ENCODE measurements around the gene TAF6L. TPM values are rescaled to one million over a fixed set of nuclear protein-coding genes. Genes with fewer than 3 reads are reported as not detected.

The TAF6L gene
- polyA plus RNA-seq, 4 donors = 13.5 to 28.5 (median 16.7) TPM

GRCh38 chr11:62791501-62792201 lies 20.5 kb downstream of the TAF6L start, which contains the start of gene TMEM223:
TSS of gene TMEM223 (minus strand) at chr11:62792006. CDS start at chr11:62791994, 12 bp downstream.
- 0 to 1% (median 0%) methylated on average over 48 to 58 of the region's 58 CpGs for WGBS, 3 donors
- Histone ChIP-seq H3K4me3 (ENCODE audit: low read depth in 1 of 3, low read length in 3 of 3) (peak within 1 kb of the TSS; percentile 75 to 98 (median 97)), H3K36me3 (ENCODE audit: control insufficient read depth in 3 of 3, insufficient read depth in 2 of 3, low read depth in 1 of 3, low read length in 3 of 3) (peaks cover 20 to 66% (median 28%) of the 10 kb centered on the region in 3 donors), H3K27ac (ENCODE audit: low read depth in 1 of 3, low read length in 2 of 3) (peak within 1 kb of the TSS; percentile 43 to 92 (median 75)), H3K4me1 (ENCODE audit: control insufficient read depth in 3 of 3, insufficient read depth in 2 of 3, low read depth in 1 of 3, low read length in 2 of 3) (peaks cover 2 to 23% (median 5%) of the 10 kb centered on the region in 3 donors), H3K9me3 (ENCODE audit: control insufficient read depth in 2 of 2, insufficient read depth in 1 of 2, low read depth in 1 of 2, low read length in 1 of 2) (no peaks in the 10 kb centered on the region), H3K27me3 (ENCODE audit: control insufficient read depth in 3 of 3, insufficient read depth in 3 of 3, low read length in 3 of 3) (no peaks in the 10 kb centered on the region)
- DNase-seq = peak; percentile 89 to 93
- FAIRE-seq = no peak

GRCh38 chr11:62792202-62792575 lies 21.0 kb downstream of the TAF6L start:
- Histone ChIP-seq H3K4me1 (ENCODE audit: control insufficient read depth in 3 of 3, insufficient read depth in 2 of 3, low read depth in 1 of 3, low read length in 2 of 3) (peaks cover 2 to 23% (median 5%) of the 10 kb centered on the region in 3 donors), H3K27me3 (ENCODE audit: control insufficient read depth in 3 of 3, insufficient read depth in 3 of 3, low read length in 3 of 3) (no peaks in the 10 kb centered on the region), H3K9me3 (ENCODE audit: control insufficient read depth in 2 of 2, insufficient read depth in 1 of 2, low read depth in 1 of 2, low read length in 1 of 2) (no peaks in the 10 kb centered on the region), H3K27ac (ENCODE audit: low read depth in 1 of 3, low read length in 2 of 3) (peak overlapping the region; percentile 43 to 92 (median 51)), H3K4me3 (ENCODE audit: low read depth in 1 of 3, low read length in 3 of 3) (peak overlapping the region in 1 of 3 donors; percentile 9), H3K36me3 (ENCODE audit: control insufficient read depth in 3 of 3, insufficient read depth in 2 of 3, low read depth in 1 of 3, low read length in 3 of 3) (peaks cover 20 to 71% (median 31%) of the 10 kb centered on the region in 3 donors)
- FAIRE-seq = no peak
- DNase-seq = no peak
- WGBS, 3 donors = 28% methylated on average over 11 of the region's 11 CpGs

- H3K36me3 ChIP-seq (ENCODE audit: control insufficient read depth in 3 of 3, insufficient read depth in 2 of 3, low read depth in 1 of 3, low read length in 3 of 3) = peaks cover 29 to 87% (median 39%) of the 10 kb centered on the region in 3 donors
- H3K27me3 ChIP-seq (ENCODE audit: control insufficient read depth in 3 of 3, insufficient read depth in 3 of 3, low read length in 3 of 3) = no peaks in the 10 kb centered on the region
- H3K9me3 ChIP-seq (ENCODE audit: control insufficient read depth in 2 of 2, insufficient read depth in 1 of 2, low read depth in 1 of 2, low read length in 1 of 2) = no peaks in the 10 kb centered on the region
- peak overlapping the region in 1 of 3 donors; percentile 7 for H3K27ac ChIP-seq (ENCODE audit: low read depth in 1 of 3, low read length in 2 of 3)
- H3K4me3 ChIP-seq (ENCODE audit: low read depth in 1 of 3, low read length in 3 of 3) = no peak overlapping the region
- FAIRE-seq (no peak), DNase-seq (no peak)
- peaks cover 2 to 16% (median 5%) of the 10 kb centered on the region in 3 donors for H3K4me1 ChIP-seq (ENCODE audit: control insufficient read depth in 3 of 3, insufficient read depth in 2 of 3, low read depth in 1 of 3, low read length in 2 of 3)
- 93 to 94% (median 93%) methylated on average over 8 of the region's 8 CpGs for WGBS, 3 donors
These were observed 23.1 kb downstream of the TAF6L start for GRCh38 chr11:62794201-62794775.

- Histone ChIP-seq H3K36me3 (ENCODE audit: control insufficient read depth in 3 of 3, insufficient read depth in 2 of 3, low read depth in 1 of 3, low read length in 3 of 3) (peaks cover 39 to 89% (median 48%) of the 10 kb centered on the region in 3 donors), H3K4me1 (ENCODE audit: control insufficient read depth in 3 of 3, insufficient read depth in 2 of 3, low read depth in 1 of 3, low read length in 2 of 3) (peaks cover 0 to 5% (median 2%) of the 10 kb centered on the region in 3 donors), H3K27ac (ENCODE audit: low read depth in 1 of 3, low read length in 2 of 3) (no peak overlapping the region), H3K4me3 (ENCODE audit: low read depth in 1 of 3, low read length in 3 of 3) (no peak overlapping the region), H3K9me3 (ENCODE audit: control insufficient read depth in 2 of 2, insufficient read depth in 1 of 2, low read depth in 1 of 2, low read length in 1 of 2) (no peaks in the 10 kb centered on the region), H3K27me3 (ENCODE audit: control insufficient read depth in 3 of 3, insufficient read depth in 3 of 3, low read length in 3 of 3) (no peaks in the 10 kb centered on the region)
- WGBS, 3 donors = 91 to 92% (median 92%) methylated on average over 7 of the region's 7 CpGs
- no peak for FAIRE-seq
- no peak for DNase-seq
These were observed 25.1 kb downstream of the TAF6L start for GRCh38 chr11:62796281-62796680.

- no peak overlapping the region for H3K27ac ChIP-seq (ENCODE audit: low read depth in 1 of 3, low read length in 2 of 3)
- peaks cover 41 to 90% (median 53%) of the 10 kb centered on the region in 3 donors for H3K36me3 ChIP-seq (ENCODE audit: control insufficient read depth in 3 of 3, insufficient read depth in 2 of 3, low read depth in 1 of 3, low read length in 3 of 3)
- DNase-seq (no peak), FAIRE-seq (no peak)
- 90 to 95% (median 92%) methylated on average over 10 of the region's 10 CpGs for WGBS, 3 donors
- no peak overlapping the region for H3K4me3 ChIP-seq (ENCODE audit: low read depth in 1 of 3, low read length in 3 of 3)
- H3K27me3 ChIP-seq (ENCODE audit: control insufficient read depth in 3 of 3, insufficient read depth in 3 of 3, low read length in 3 of 3) = no peaks in the 10 kb centered on the region
- peaks cover 0 to 10% (median 7%) of the 10 kb centered on the region in 3 donors for H3K4me1 ChIP-seq (ENCODE audit: control insufficient read depth in 3 of 3, insufficient read depth in 2 of 3, low read depth in 1 of 3, low read length in 2 of 3)
- no peaks in the 10 kb centered on the region for H3K9me3 ChIP-seq (ENCODE audit: control insufficient read depth in 2 of 2, insufficient read depth in 1 of 2, low read depth in 1 of 2, low read length in 1 of 2)
These were observed 28.3 kb downstream of the TAF6L start for GRCh38 chr11:62799486-62799885.

- Histone ChIP-seq H3K4me3 (ENCODE audit: low read depth in 1 of 3, low read length in 3 of 3) (no peak overlapping the region), H3K27me3 (ENCODE audit: control insufficient read depth in 3 of 3, insufficient read depth in 3 of 3, low read length in 3 of 3) (no peaks in the 10 kb centered on the region), H3K27ac (ENCODE audit: low read depth in 1 of 3, low read length in 2 of 3) (no peak overlapping the region), H3K9me3 (ENCODE audit: control insufficient read depth in 2 of 2, insufficient read depth in 1 of 2, low read depth in 1 of 2, low read length in 1 of 2) (no peaks in the 10 kb centered on the region), H3K4me1 (ENCODE audit: control insufficient read depth in 3 of 3, insufficient read depth in 2 of 3, low read depth in 1 of 3, low read length in 2 of 3) (peaks cover 0 to 12% (median 11%) of the 10 kb centered on the region in 3 donors), H3K36me3 (ENCODE audit: control insufficient read depth in 3 of 3, insufficient read depth in 2 of 3, low read depth in 1 of 3, low read length in 3 of 3) (peaks cover 32 to 77% (median 45%) of the 10 kb centered on the region in 3 donors)
- WGBS, 3 donors = 85 to 87% (median 86%) methylated on average over 4 of the region's 4 CpGs
- DNase-seq = no peak
- no peak for FAIRE-seq
These were observed 29.9 kb downstream of the TAF6L start for GRCh38 chr11:62801071-62801470.

GRCh38 chr11:62804310-62805075 lies 33.3 kb downstream of the TAF6L start:
- peak in 1 of 2 donors; percentile 27 for DNase-seq
- peaks cover 0 to 13% (median 11%) of the 10 kb centered on the region in 3 donors for H3K4me1 ChIP-seq (ENCODE audit: control insufficient read depth in 3 of 3, insufficient read depth in 2 of 3, low read depth in 1 of 3, low read length in 2 of 3)
- peak overlapping the region; percentile 75 to 94 (median 79) for H3K4me3 ChIP-seq (ENCODE audit: low read depth in 1 of 3, low read length in 3 of 3)
- H3K27ac ChIP-seq (ENCODE audit: low read depth in 1 of 3, low read length in 2 of 3) = peak overlapping the region; percentile 70 to 95 (median 82)
- H3K9me3 ChIP-seq (ENCODE audit: control insufficient read depth in 2 of 2, insufficient read depth in 1 of 2, low read depth in 1 of 2, low read length in 1 of 2) = no peaks in the 10 kb centered on the region
- WGBS, 3 donors = 2 to 3% (median 3%) methylated on average over 14 of the region's 14 CpGs
- FAIRE-seq = no peak
- no peaks in the 10 kb centered on the region for H3K27me3 ChIP-seq (ENCODE audit: control insufficient read depth in 3 of 3, insufficient read depth in 3 of 3, low read length in 3 of 3)
- peaks cover 21 to 63% (median 24%) of the 10 kb centered on the region in 3 donors for H3K36me3 ChIP-seq (ENCODE audit: control insufficient read depth in 3 of 3, insufficient read depth in 2 of 3, low read depth in 1 of 3, low read length in 3 of 3)

Data from small intestine (tissue), 7 donors.